ENCODE measurements around the gene PCDHGB6.
"Not testable (repeated sequence)": the region's sequence is repeated elsewhere in the genome, so short reads cannot be mapped to it uniquely, and the experiment has no call there.

PCDHGB6 gene

DNA sequence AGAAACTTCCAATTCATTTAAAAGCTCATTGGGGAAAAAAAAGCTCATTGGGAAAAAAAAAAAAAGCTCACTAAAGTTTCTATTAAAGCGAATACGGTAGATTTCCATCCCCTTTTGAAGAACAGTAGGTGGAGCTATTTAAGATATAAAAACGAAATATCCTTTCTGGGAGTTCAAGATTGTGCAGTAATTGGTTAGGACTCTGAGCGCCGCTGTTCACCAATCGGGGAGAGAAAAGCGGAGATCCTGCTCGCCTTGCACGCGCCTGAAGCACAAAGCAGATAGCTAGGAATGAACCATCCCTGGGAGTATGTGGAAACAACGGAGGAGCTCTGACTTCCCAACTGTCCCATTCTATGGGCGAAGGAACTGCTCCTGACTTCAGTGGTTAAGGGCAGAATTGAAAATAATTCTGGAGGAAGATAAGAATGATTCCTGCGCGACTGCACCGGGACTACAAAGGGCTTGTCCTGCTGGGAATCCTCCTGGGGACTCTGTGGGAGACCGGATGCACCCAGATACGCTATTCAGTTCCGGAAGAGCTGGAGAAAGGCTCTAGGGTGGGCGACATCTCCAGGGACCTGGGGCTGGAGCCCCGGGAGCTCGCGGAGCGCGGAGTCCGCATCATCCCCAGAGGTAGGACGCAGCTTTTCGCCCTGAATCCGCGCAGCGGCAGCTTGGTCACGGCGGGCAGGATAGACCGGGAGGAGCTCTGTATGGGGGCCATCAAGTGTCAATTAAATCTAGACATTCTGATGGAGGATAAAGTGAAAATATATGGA, 22.7 kb downstream of the PCDHGB6 start, which contains the start of gene PCDHGA12:
Gene PCDHGA12, plus strand, starts transcription at position 176 of the 782 bp plus-strand sequence. Its CDS starts 253 bp downstream, at position 429.
- TF ChIP-seq MYC (IDR thresholded peaks at IDR 0.05; ENCODE audit: low read depth, low read length) (peak; percentile 48; the same call in 1 of the 2 replicates), POLR2A (IDR thresholded peaks at IDR 0.05; ENCODE audit: extremely low read depth, insufficient read length) (no peak)
- TF ChIP-seq, protein P1, sequence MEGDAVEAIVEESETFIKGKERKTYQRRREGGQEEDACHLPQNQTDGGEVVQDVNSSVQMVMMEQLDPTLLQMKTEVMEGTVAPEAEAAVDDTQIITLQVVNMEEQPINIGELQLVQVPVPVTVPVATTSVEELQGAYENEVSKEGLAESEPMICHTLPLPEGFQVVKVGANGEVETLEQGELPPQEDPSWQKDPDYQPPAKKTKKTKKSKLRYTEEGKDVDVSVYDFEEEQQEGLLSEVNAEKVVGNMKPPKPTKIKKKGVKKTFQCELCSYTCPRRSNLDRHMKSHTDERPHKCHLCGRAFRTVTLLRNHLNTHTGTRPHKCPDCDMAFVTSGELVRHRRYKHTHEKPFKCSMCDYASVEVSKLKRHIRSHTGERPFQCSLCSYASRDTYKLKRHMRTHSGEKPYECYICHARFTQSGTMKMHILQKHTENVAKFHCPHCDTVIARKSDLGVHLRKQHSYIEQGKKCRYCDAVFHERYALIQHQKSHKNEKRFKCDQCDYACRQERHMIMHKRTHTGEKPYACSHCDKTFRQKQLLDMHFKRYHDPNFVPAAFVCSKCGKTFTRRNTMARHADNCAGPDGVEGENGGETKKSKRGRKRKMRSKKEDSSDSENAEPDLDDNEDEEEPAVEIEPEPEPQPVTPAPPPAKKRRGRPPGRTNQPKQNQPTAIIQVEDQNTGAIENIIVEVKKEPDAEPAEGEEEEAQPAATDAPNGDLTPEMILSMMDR (IDR thresholded peaks at IDR 0.05; ENCODE audit: low read depth, low read length), result peak; percentile 67
- DNase-seq (ENCODE audit: low read depth), result peak; percentile 88
- peak within 1 kb of the TSS; percentile 42 for H3K4me3 ChIP-seq (ENCODE audit: low read depth, low read length)

DNA sequence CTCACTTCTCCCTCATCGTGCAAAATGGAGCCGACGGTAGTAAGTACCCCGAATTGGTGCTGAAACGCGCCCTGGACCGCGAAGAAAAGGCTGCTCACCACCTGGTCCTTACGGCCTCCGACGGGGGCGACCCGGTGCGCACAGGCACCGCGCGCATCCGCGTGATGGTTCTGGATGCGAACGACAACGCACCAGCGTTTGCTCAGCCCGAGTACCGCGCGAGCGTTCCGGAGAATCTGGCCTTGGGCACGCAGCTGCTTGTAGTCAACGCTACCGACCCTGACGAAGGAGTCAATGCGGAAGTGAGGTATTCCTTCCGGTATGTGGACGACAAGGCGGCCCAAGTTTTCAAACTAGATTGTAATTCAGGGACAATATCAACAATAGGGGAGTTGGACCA, 23.5 kb downstream of the PCDHGB6 start:
- H3K4me3 ChIP-seq (ENCODE audit: low read depth, low read length), result peak overlapping the region; percentile 42
- DNase-seq (ENCODE audit: low read depth), result no peak
- TF ChIP-seq, protein P2, sequence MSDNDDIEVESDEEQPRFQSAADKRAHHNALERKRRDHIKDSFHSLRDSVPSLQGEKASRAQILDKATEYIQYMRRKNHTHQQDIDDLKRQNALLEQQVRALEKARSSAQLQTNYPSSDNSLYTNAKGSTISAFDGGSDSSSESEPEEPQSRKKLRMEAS (IDR thresholded peaks at IDR 0.05; ENCODE audit: low read depth, low read length), result no peak
- TF ChIP-seq, protein P1 (IDR thresholded peaks at IDR 0.05; ENCODE audit: low read depth, low read length), result no peak
- no peak for TF ChIP-seq MYC (IDR thresholded peaks at IDR 0.05; ENCODE audit: low read depth, low read length)
- no peak for TF ChIP-seq POLR2A (IDR thresholded peaks at IDR 0.05; ENCODE audit: extremely low read depth, insufficient read length)

DNA sequence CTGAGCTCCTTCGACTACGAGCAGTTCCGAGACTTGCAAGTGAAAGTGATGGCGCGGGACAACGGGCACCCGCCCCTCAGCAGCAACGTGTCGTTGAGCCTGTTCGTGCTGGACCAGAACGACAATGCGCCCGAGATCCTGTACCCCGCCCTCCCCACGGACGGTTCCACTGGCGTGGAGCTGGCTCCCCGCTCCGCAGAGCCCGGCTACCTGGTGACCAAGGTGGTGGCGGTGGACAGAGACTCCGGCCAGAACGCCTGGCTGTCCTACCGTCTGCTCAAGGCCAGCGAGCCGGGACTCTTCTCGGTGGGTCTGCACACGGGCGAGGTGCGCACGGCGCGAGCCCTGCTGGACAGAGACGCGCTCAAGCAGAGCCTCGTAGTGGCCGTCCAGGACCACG, 24.5 kb downstream of the PCDHGB6 start:
- H3K4me3 ChIP-seq (ENCODE audit: low read depth, low read length); DNase-seq (ENCODE audit: low read depth): not testable (repeated sequence)

DNA sequence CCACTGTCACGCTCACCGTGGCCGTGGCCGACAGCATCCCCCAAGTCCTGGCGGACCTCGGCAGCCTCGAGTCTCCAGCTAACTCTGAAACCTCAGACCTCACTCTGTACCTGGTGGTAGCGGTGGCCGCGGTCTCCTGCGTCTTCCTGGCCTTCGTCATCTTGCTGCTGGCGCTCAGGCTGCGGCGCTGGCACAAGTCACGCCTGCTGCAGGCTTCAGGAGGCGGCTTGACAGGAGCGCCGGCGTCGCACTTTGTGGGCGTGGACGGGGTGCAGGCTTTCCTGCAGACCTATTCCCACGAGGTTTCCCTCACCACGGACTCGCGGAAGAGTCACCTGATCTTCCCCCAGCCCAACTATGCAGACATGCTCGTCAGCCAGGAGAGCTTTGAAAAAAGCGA, 24.9 kb downstream of the PCDHGB6 start:
- DNase-seq (ENCODE audit: low read depth); H3K4me3 ChIP-seq (ENCODE audit: low read depth, low read length): not testable (repeated sequence)

DNA sequence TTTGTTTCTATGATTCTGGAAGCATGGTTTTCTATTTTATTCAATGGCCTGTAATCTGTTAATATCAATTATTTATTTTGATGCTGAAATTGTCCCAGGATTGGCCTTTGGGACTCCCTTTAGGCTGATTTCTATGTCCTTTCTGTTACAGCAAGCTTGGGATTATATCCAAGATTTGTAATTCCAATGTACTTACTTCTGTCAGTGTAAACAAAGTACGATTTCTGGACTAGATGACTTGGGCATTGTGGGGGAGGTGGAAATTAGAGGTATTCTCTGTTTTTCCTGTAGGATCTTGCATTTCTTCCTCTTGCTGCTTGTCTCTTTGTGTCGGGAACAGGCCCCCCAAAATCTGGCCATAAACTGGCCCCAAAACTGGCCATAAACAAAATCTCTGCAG, 26.2 kb downstream of the PCDHGB6 start:
- H3K4me3 ChIP-seq (ENCODE audit: low read depth, low read length), result no peak overlapping the region
- TF ChIP-seq, protein P1 (IDR thresholded peaks at IDR 0.05; ENCODE audit: low read depth, low read length), result no peak
- TF ChIP-seq, protein P2 (IDR thresholded peaks at IDR 0.05; ENCODE audit: low read depth, low read length), result no peak
- no peak for TF ChIP-seq POLR2A (IDR thresholded peaks at IDR 0.05; ENCODE audit: extremely low read depth, insufficient read length)
- TF ChIP-seq MYC (IDR thresholded peaks at IDR 0.05; ENCODE audit: low read depth, low read length), result no peak
- DNase-seq (ENCODE audit: low read depth), result no peak

DNA sequence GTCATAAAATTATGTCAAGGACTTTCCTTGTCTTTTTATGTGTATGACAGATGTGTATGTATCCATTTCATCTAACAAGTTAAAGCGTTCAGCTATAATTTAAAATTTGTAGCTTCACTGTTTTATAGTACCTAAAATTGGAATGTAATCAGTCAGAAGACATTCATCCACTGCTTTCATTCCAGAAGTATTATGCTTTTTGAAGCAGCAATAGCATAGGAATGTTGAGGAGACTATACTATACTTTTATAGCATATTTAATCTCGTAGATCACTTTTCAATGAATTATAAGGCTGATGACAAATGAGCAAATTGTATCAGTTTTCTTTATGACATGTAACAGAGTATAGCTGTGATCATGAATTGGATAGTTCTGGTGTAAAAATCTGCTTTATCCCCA, 29.4 kb downstream of the PCDHGB6 start:
- no peak overlapping the region for H3K4me3 ChIP-seq (ENCODE audit: low read depth, low read length)
- TF ChIP-seq, protein P1 (IDR thresholded peaks at IDR 0.05; ENCODE audit: low read depth, low read length), result no peak
- TF ChIP-seq POLR2A (IDR thresholded peaks at IDR 0.05; ENCODE audit: extremely low read depth, insufficient read length) (no peak), MYC (IDR thresholded peaks at IDR 0.05; ENCODE audit: low read depth, low read length) (no peak)
- TF ChIP-seq, protein P2 (IDR thresholded peaks at IDR 0.05; ENCODE audit: low read depth, low read length), result no peak
- DNase-seq (ENCODE audit: low read depth), result no peak
